GM23338 (cell line): ENCODE data around the gene ZNF735. TPM values are rescaled to one million over a fixed set of nuclear protein-coding genes. Genes with fewer than 3 reads are reported as not detected.

ENCODE experiments used
- ATAC-seq: fragments of 200-7000 bp; cut with Tn5 transposase; 3 replicates; pipeline ENCODE4 v1.9.1; 2020
- DNase-seq: peaks from one replicate; pipeline ENCODE4 v3.0.0-alpha.2; 2015; ENCODE audit warnings: low spot score
- H2AFZ ChIP-seq: fragments of 200-600 bp; sonication (generic); 2 replicates; pipeline ENCODE4 v1.8.0; 2016; ENCODE audit warnings: antibody characterized with exemption, mild to moderate bottlenecking, moderate library complexity
- H3F3A ChIP-seq: fragments of 200-600 bp; sonication (generic); replicated peaks from 2 replicates; pipeline ENCODE4 v1.8.0; 2017; ENCODE audit warnings: antibody characterized with exemption, mixed run types, low read depth
- H3K27ac ChIP-seq: fragments of 200-600 bp; sonication (generic); 2 replicates; pipeline ENCODE4 v1.6.1; 2016; ENCODE audit warnings: low read depth
- H3K27me3 ChIP-seq: fragments of 200-600 bp; sonication (generic); 2 replicates; pipeline ENCODE4 v1.8.0; 2016; ENCODE audit warnings: mild to moderate bottlenecking, mixed run types, moderate library complexity; ENCODE audit not compliant: insufficient read depth
- H3K36me3 ChIP-seq: fragments of 200-600 bp; sonication (generic); 2 replicates; pipeline ENCODE4 v1.8.0; 2016; ENCODE audit warnings: mild to moderate bottlenecking; ENCODE audit not compliant: insufficient read depth
- H3K4me1 ChIP-seq: fragments of 200-600 bp; sonication (generic); 2 replicates; pipeline ENCODE4 v1.8.0; 2016; ENCODE audit warnings: mild to moderate bottlenecking, moderate library complexity; ENCODE audit not compliant: insufficient read depth
- H3K4me2 ChIP-seq: fragments of 200-600 bp; sonication (generic); 2 replicates; pipeline ENCODE4 v1.7.1; 2017; ENCODE audit warnings: mixed run types
- H3K4me3 ChIP-seq: fragments of 200-600 bp; sonication (generic); 2 replicates; pipeline ENCODE4 v1.6.1; 2016; ENCODE audit warnings: mixed run types
- H3K79me2 ChIP-seq: fragments of 200-600 bp; sonication (generic); replicated peaks from 2 replicates; pipeline ENCODE4 v1.8.0; 2017; ENCODE audit warnings: mild to moderate bottlenecking; ENCODE audit not compliant: insufficient read depth
- H3K9me2 ChIP-seq: fragments of 200-600 bp; sonication (generic); 2 replicates; pipeline ENCODE4 v1.8.0; 2017; ENCODE audit not compliant: insufficient read depth
- H4K20me1 ChIP-seq: fragments of 200-600 bp; sonication (generic); replicated peaks from 2 replicates; pipeline ENCODE4 v1.8.0; 2017; ENCODE audit warnings: mild to moderate bottlenecking; ENCODE audit not compliant: insufficient read depth
- H3K27ac Mint-ChIP-seq: 2 replicates; pipeline ENCODE4 v1.8.0; 2020; ENCODE audit warnings: inconsistent platforms, mild to moderate bottlenecking, moderate library complexity, mixed read lengths
- H3K27me3 Mint-ChIP-seq: 3 replicates; pipeline ENCODE4 v1.8.0; 2022; ENCODE audit warnings: low read depth, mild to moderate bottlenecking, moderate library complexity, mixed read lengths, inconsistent platforms; ENCODE audit not compliant: insufficient read depth, poor library complexity
- H3K36me3 Mint-ChIP-seq: 3 replicates; pipeline ENCODE4 v1.8.0; 2021; ENCODE audit warnings: low read depth, mild to moderate bottlenecking, inconsistent platforms, moderate library complexity, mixed read lengths
- H3K4me1 Mint-ChIP-seq: 3 replicates; pipeline ENCODE4 v1.8.0; 2020; ENCODE audit warnings: mild to moderate bottlenecking, inconsistent platforms, mixed read lengths
- H3K4me3 Mint-ChIP-seq: 3 replicates; pipeline ENCODE4 v1.8.0; 2021; ENCODE audit warnings: moderate library complexity, mild to moderate bottlenecking, inconsistent platforms, mixed read lengths
- H3K9me3 Mint-ChIP-seq: 3 replicates; pipeline ENCODE4 v1.8.0; 2020; ENCODE audit warnings: moderate library complexity, mild to moderate bottlenecking, inconsistent platforms, mixed read lengths
- CREB1 ChIP-seq: fragments of 250-450 bp; sonication (Bioruptor Pico); IDR thresholded peaks from 2 replicates; pipeline ENCODE4 v1.5.0; 2020; ENCODE audit warnings: low read depth, mild to moderate bottlenecking, moderate library complexity
- CTCF ChIP-seq, 2 experiments: fragments of 200-600 bp in 1 of 2; sonication (generic) in 1 of 2; conservative IDR thresholded peaks; 2 replicates each; pipeline versions ENCODE4 v1.5.1 to v1.6.1; 2016 to 2017; ENCODE audit warnings: antibody characterized with exemption in 2 of 2, low read depth in 2 of 2, mild to moderate bottlenecking in 2 of 2, moderate library complexity in 1 of 2
- EZH2 ChIP-seq: fragments of 200-600 bp; sonication (generic); IDR thresholded peaks from one replicate; pipeline ENCODE4 v1.8.0; 2017; ENCODE audit warnings: antibody characterized with exemption, mild to moderate bottlenecking, low read depth; ENCODE audit not compliant: unreplicated experiment
- EZH2phosphoT487 ChIP-seq: fragments of 200-600 bp; sonication (generic); IDR thresholded peaks from one replicate; pipeline ENCODE4 v1.8.1; 2018; ENCODE audit warnings: antibody characterized with exemption; ENCODE audit not compliant: unreplicated experiment
- JUNB ChIP-seq: IDR thresholded peaks from one replicate; pipeline ENCODE4 v1.6.1; 2016; ENCODE audit warnings: antibody characterized with exemption; ENCODE audit not compliant: unreplicated experiment
- NANOG ChIP-seq: IDR thresholded peaks from 2 replicates; pipeline ENCODE4 v1.6.1; 2016; ENCODE audit warnings: antibody characterized with exemption, borderline replicate concordance
- POLR2AphosphoS5 ChIP-seq: IDR thresholded peaks from 2 replicates; pipeline ENCODE4 v1.6.1; 2016; ENCODE audit warnings: antibody characterized with exemption, low read depth
- REST ChIP-seq: IDR thresholded peaks from one replicate; pipeline ENCODE4 v1.6.1; 2018; ENCODE audit warnings: antibody characterized with exemption; ENCODE audit not compliant: unreplicated experiment
- STAT1 ChIP-seq: IDR thresholded peaks from one replicate; pipeline ENCODE4 v1.6.1; 2016; ENCODE audit warnings: antibody characterized with exemption; ENCODE audit not compliant: unreplicated experiment
- ZNF114 ChIP-seq: fragments of 250-450 bp; sonication (Bioruptor Pico); IDR thresholded peaks from 2 replicates; pipeline ENCODE4 v1.5.0; 2020; ENCODE audit warnings: mild to moderate bottlenecking, moderate library complexity
- ZNF331 ChIP-seq: fragments of 250-450 bp; sonication (Bioruptor Pico); IDR thresholded peaks from 2 replicates; pipeline ENCODE4 v1.5.0; 2020; ENCODE audit warnings: low read depth, mild to moderate bottlenecking, moderate library complexity
- polyA plus RNA-seq: library from polyadenylated mRNA; unstranded; fragments of >200 nt; fragmentation: Nextera tagmentation; extraction: Ambion mirVana; gene quantifications from 2 replicates; pipeline ENCODE4 v1.2.1, GENCODE V29; 2016
- total RNA-seq: library from RNA; depleted of rRNA; stranded (reverse); fragments of >200 nt; shearing (Covaris generic); gene quantifications from 2 replicates; pipeline ENCODE4 v1.2.3, GENCODE V29; 2014
- TF ChIP-seq, protein P1 (sequence below): fragments of 250-450 bp; sonication (Bioruptor Pico); IDR thresholded peaks from 2 replicates; pipeline ENCODE4 v1.5.0; 2020; ENCODE audit warnings: mild to moderate bottlenecking, moderate library complexity
- TF ChIP-seq, protein P2 (sequence below): IDR thresholded peaks from 2 replicates; pipeline ENCODE4 v1.6.1; 2016; ENCODE audit warnings: antibody characterized with exemption

ZNF735 gene
- total and polyA plus RNA-seq, 2 experiments from 2014 or later: not detected

DNA sequence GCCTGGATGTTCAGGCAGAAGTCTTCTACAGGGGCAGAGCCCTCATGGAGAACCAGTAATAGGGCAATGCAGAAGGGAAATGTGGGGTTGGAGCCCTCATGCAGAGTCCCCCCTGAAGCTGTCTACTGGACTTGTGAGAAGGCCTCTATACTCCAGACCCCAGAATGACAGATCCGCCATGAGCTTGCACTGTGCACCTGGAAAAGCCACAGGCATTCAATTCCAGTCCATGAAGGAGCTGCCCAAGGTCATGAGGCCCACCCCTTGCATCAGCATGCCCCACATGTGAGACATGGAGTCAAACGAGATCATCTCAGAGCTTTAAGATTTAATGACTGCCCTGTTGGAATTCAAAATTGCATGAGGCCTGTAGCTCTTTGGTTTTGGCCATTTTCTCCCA is 16.4 kb downstream of the ZNF735 start:
- Histone ChIP-seq H3K4me2 (no peak overlapping the region), H2AFZ (no peak overlapping the region), H3K27ac (no peak overlapping the region), H4K20me1 (no peaks in the 10 kb centered on the region), H3K4me3 (no peak overlapping the region), H3K79me2 (no peaks in the 10 kb centered on the region), H3K4me1 (no peaks in the 10 kb centered on the region), H3F3A (no peaks in the 10 kb centered on the region), H3K9me2 (no peaks in the 10 kb centered on the region), H3K36me3 (no peaks in the 10 kb centered on the region; the same call in 1 of the 2 replicates), H3K27me3 (no peaks in the 10 kb centered on the region)
- H3K4me1 Mint-ChIP-seq: no peaks in the 10 kb centered on the region
- no peak for ATAC-seq
- peaks cover 98% of the 10 kb centered on the region for H3K9me3 Mint-ChIP-seq
- DNase-seq: no peak
- no peak overlapping the region for H3K27ac Mint-ChIP-seq
- H3K27me3 Mint-ChIP-seq: peaks cover 2% of the 10 kb centered on the region
- peaks cover 31% of the 10 kb centered on the region; the same call in 2 of the 3 replicates for H3K36me3 Mint-ChIP-seq
- no peak overlapping the region for H3K4me3 Mint-ChIP-seq
- TF ChIP-seq EZH2phosphoT487: no peak
- TF ChIP-seq, protein P1, sequence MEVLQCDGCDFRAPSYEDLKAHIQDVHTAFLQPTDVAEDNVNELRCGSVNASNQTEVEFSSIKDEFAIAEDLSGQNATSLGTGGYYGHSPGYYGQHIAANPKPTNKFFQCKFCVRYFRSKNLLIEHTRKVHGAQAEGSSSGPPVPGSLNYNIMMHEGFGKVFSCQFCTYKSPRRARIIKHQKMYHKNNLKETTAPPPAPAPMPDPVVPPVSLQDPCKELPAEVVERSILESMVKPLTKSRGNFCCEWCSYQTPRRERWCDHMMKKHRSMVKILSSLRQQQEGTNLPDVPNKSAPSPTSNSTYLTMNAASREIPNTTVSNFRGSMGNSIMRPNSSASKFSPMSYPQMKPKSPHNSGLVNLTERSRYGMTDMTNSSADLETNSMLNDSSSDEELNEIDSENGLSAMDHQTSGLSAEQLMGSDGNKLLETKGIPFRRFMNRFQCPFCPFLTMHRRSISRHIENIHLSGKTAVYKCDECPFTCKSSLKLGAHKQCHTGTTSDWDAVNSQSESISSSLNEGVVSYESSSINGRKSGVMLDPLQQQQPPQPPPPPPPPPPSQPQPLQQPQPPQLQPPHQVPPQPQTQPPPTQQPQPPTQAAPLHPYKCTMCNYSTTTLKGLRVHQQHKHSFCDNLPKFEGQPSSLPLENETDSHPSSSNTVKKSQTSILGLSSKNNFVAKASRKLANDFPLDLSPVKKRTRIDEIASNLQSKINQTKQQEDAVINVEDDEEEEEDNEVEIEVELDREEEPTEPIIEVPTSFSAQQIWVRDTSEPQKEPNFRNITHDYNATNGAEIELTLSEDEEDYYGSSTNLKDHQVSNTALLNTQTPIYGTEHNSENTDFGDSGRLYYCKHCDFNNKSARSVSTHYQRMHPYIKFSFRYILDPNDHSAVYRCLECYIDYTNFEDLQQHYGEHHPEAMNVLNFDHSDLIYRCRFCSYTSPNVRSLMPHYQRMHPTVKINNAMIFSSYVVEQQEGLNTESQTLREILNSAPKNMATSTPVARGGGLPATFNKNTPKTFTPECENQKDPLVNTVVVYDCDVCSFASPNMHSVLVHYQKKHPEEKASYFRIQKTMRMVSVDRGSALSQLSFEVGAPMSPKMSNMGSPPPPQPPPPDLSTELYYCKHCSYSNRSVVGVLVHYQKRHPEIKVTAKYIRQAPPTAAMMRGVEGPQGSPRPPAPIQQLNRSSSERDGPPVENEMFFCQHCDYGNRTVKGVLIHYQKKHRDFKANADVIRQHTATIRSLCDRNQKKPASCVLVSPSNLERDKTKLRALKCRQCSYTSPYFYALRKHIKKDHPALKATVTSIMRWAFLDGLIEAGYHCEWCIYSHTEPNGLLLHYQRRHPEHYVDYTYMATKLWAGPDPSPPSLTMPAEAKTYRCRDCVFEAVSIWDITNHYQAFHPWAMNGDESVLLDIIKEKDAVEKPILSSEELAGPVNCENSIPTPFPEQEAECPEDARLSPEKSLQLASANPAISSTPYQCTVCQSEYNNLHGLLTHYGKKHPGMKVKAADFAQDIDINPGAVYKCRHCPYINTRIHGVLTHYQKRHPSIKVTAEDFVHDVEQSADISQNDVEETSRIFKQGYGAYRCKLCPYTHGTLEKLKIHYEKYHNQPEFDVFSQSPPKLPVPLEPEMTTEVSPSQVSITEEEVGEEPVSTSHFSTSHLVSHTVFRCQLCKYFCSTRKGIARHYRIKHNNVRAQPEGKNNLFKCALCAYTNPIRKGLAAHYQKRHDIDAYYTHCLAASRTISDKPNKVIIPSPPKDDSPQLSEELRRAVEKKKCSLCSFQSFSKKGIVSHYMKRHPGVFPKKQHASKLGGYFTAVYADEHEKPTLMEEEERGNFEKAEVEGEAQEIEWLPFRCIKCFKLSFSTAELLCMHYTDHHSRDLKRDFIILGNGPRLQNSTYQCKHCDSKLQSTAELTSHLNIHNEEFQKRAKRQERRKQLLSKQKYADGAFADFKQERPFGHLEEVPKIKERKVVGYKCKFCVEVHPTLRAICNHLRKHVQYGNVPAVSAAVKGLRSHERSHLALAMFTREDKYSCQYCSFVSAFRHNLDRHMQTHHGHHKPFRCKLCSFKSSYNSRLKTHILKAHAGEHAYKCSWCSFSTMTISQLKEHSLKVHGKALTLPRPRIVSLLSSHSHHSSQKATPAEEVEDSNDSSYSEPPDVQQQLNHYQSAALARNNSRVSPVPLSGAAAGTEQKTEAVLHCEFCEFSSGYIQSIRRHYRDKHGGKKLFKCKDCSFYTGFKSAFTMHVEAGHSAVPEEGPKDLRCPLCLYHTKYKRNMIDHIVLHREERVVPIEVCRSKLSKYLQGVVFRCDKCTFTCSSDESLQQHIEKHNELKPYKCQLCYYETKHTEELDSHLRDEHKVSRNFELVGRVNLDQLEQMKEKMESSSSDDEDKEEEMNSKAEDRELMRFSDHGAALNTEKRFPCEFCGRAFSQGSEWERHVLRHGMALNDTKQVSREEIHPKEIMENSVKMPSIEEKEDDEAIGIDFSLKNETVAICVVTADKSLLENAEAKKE (CRISPR knock-in tag): no peak
- TF ChIP-seq POLR2AphosphoS5: no peak
- no peak for TF ChIP-seq STAT1
- TF ChIP-seq JUNB: no peak
- TF ChIP-seq CTCF (conservative IDR thresholded peaks at IDR 0.05; ENCODE audit: low read depth in 2 of 2): no peak
- no peak for TF ChIP-seq EZH2
- TF ChIP-seq CREB1: no peak
- no peak for TF ChIP-seq ZNF114 (CRISPR knock-in tag)
- TF ChIP-seq, protein P2, sequence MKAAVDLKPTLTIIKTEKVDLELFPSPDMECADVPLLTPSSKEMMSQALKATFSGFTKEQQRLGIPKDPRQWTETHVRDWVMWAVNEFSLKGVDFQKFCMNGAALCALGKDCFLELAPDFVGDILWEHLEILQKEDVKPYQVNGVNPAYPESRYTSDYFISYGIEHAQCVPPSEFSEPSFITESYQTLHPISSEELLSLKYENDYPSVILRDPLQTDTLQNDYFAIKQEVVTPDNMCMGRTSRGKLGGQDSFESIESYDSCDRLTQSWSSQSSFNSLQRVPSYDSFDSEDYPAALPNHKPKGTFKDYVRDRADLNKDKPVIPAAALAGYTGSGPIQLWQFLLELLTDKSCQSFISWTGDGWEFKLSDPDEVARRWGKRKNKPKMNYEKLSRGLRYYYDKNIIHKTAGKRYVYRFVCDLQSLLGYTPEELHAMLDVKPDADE: no peak
- no peak for TF ChIP-seq NANOG
- TF ChIP-seq ZNF331 (CRISPR knock-in tag): no peak
- TF ChIP-seq REST: no peak
